ENCODE measurements around the gene TTC17. TPM values are rescaled to one million over a fixed set of nuclear protein-coding genes. Genes with fewer than 3 reads are reported as not detected.

TTC17 gene
- total and polyA plus RNA-seq, 4 donors, result 18.9 to 88.6 (median 43.5) TPM

DNA sequence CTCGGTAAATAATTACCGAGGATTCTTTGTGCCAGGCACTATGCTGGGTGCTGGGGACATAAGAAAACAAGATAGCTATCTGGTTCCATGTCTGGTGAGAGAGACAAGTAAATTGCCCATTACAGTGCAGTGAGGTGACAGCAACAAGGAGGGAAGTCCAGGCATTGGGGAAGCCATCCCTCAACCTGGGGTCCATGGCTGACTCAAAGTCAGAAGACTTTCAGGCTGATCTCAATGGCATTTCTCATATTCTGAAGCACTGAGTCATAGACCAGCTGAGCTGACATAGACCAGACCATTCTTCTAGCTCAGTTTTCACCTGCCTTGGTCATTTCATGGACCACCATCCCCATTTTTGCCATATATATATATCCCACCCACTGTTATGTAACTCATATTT lies 158.8 kb downstream of the TTC17 start (continued):
- TF ChIP-seq HNF4A (conservative IDR thresholded peaks at IDR 0.05) (no peak), SP1 (IDR thresholded peaks at IDR 0.05) (no peak)

- Histone ChIP-seq H3K27me3 (ENCODE audit: control insufficient read depth in 4 of 4, insufficient read depth in 4 of 4, low read length in 3 of 4) (peaks cover 0 to 4% (median 1%) of the 10 kb centered on the region in 4 donors), H3K4me1 (ENCODE audit: control insufficient read depth in 4 of 4, insufficient read depth in 4 of 4, low read length in 3 of 4) (no peaks in the 10 kb centered on the region), H3K4me3 (ENCODE audit: low read depth in 1 of 3, low read length in 3 of 3) (no peak overlapping the region), H3K36me3 (ENCODE audit: control insufficient read depth in 4 of 4, insufficient read depth in 3 of 4, low read depth in 1 of 4, low read length in 3 of 4) (no peaks in the 10 kb centered on the region), H3K9me3 (ENCODE audit: control insufficient read depth in 4 of 4, low read length in 3 of 4) (peaks cover 0 to 5% (median 1%) of the 10 kb centered on the region in 4 donors), H3K9ac (ENCODE audit: low read depth in 1 of 2, low read length in 2 of 2) (no peak overlapping the region), H3K27ac (ENCODE audit: low read depth in 1 of 2, low read length in 2 of 2) (no peak overlapping the region)
- DNase-seq (ENCODE audit: low spot score), result no peak
- WGBS, result 67% methylated on average over 9 of the region's 9 CpGs
- TF ChIP-seq, protein P1, sequence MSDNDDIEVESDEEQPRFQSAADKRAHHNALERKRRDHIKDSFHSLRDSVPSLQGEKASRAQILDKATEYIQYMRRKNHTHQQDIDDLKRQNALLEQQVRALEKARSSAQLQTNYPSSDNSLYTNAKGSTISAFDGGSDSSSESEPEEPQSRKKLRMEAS (IDR thresholded peaks at IDR 0.05), result no peak
- TF ChIP-seq TAF1 (conservative IDR thresholded peaks at IDR 0.05), result no peak
- TF ChIP-seq, protein P2, sequence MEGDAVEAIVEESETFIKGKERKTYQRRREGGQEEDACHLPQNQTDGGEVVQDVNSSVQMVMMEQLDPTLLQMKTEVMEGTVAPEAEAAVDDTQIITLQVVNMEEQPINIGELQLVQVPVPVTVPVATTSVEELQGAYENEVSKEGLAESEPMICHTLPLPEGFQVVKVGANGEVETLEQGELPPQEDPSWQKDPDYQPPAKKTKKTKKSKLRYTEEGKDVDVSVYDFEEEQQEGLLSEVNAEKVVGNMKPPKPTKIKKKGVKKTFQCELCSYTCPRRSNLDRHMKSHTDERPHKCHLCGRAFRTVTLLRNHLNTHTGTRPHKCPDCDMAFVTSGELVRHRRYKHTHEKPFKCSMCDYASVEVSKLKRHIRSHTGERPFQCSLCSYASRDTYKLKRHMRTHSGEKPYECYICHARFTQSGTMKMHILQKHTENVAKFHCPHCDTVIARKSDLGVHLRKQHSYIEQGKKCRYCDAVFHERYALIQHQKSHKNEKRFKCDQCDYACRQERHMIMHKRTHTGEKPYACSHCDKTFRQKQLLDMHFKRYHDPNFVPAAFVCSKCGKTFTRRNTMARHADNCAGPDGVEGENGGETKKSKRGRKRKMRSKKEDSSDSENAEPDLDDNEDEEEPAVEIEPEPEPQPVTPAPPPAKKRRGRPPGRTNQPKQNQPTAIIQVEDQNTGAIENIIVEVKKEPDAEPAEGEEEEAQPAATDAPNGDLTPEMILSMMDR (IDR thresholded peaks at IDR 0.05; ENCODE audit: low read depth, low read length, missing input control), result no peak
- no peak for TF ChIP-seq HNF4G (IDR thresholded peaks at IDR 0.05)
- TF ChIP-seq, protein P3, sequence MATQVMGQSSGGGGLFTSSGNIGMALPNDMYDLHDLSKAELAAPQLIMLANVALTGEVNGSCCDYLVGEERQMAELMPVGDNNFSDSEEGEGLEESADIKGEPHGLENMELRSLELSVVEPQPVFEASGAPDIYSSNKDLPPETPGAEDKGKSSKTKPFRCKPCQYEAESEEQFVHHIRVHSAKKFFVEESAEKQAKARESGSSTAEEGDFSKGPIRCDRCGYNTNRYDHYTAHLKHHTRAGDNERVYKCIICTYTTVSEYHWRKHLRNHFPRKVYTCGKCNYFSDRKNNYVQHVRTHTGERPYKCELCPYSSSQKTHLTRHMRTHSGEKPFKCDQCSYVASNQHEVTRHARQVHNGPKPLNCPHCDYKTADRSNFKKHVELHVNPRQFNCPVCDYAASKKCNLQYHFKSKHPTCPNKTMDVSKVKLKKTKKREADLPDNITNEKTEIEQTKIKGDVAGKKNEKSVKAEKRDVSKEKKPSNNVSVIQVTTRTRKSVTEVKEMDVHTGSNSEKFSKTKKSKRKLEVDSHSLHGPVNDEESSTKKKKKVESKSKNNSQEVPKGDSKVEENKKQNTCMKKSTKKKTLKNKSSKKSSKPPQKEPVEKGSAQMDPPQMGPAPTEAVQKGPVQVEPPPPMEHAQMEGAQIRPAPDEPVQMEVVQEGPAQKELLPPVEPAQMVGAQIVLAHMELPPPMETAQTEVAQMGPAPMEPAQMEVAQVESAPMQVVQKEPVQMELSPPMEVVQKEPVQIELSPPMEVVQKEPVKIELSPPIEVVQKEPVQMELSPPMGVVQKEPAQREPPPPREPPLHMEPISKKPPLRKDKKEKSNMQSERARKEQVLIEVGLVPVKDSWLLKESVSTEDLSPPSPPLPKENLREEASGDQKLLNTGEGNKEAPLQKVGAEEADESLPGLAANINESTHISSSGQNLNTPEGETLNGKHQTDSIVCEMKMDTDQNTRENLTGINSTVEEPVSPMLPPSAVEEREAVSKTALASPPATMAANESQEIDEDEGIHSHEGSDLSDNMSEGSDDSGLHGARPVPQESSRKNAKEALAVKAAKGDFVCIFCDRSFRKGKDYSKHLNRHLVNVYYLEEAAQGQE (IDR thresholded peaks at IDR 0.05), result no peak
- no peak for TF ChIP-seq HNF4A (conservative IDR thresholded peaks at IDR 0.05)
- no peak for TF ChIP-seq YY1 (IDR thresholded peaks at IDR 0.05)
These were observed 159.9 kb downstream of the TTC17 start for GRCh38 chr11:43518408-43519160.

DNA sequence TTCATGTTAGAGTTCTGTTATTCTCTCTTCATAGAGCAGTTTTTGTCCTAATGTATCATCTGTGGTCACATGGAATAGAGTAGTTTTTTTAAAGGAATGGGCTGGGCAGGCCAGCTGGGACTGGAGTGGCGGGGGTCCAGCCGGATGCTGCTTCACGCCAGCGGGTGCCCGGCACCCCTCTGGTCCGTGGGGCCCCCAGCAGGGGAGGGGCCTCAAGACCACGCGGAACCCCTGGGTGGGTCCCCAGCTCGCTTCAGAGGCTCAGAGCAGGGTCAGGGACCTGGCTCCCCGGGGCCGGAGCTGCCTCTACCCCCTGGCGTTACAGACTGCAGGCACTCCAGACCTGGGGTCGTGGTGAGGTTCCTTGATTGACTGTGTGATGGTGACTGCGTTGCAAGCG lies 162.8 kb downstream of the TTC17 start:
- WGBS, result 82% methylated on average over 15 of the region's 15 CpGs
- no peak for TF ChIP-seq HNF4A (conservative IDR thresholded peaks at IDR 0.05)
- no peak for TF ChIP-seq RXRA (IDR thresholded peaks at IDR 0.05)
- TF ChIP-seq, protein P4, sequence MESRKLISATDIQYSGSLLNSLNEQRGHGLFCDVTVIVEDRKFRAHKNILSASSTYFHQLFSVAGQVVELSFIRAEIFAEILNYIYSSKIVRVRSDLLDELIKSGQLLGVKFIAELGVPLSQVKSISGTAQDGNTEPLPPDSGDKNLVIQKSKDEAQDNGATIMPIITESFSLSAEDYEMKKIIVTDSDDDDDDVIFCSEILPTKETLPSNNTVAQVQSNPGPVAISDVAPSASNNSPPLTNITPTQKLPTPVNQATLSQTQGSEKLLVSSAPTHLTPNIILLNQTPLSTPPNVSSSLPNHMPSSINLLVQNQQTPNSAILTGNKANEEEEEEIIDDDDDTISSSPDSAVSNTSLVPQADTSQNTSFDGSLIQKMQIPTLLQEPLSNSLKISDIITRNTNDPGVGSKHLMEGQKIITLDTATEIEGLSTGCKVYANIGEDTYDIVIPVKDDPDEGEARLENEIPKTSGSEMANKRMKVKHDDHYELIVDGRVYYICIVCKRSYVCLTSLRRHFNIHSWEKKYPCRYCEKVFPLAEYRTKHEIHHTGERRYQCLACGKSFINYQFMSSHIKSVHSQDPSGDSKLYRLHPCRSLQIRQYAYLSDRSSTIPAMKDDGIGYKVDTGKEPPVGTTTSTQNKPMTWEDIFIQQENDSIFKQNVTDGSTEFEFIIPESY (IDR thresholded peaks at IDR 0.05), result no peak
- TF ChIP-seq RAD21 (IDR thresholded peaks at IDR 0.05), result no peak
- TF ChIP-seq FOXA1 (IDR thresholded peaks at IDR 0.05), result no peak
- Histone ChIP-seq H3K36me3 (ENCODE audit: control insufficient read depth in 4 of 4, insufficient read depth in 3 of 4, low read depth in 1 of 4, low read length in 3 of 4) (no peaks in the 10 kb centered on the region), H3K9ac (ENCODE audit: low read depth in 1 of 2, low read length in 2 of 2) (no peak overlapping the region), H3K4me1 (ENCODE audit: control insufficient read depth in 4 of 4, insufficient read depth in 4 of 4, low read length in 3 of 4) (no peaks in the 10 kb centered on the region), H3K9me3 (ENCODE audit: control insufficient read depth in 4 of 4, low read length in 3 of 4) (peaks cover 0 to 5% (median 1%) of the 10 kb centered on the region in 4 donors), H3K27me3 (ENCODE audit: control insufficient read depth in 4 of 4, insufficient read depth in 4 of 4, low read length in 3 of 4) (peaks cover 0 to 4% (median 1%) of the 10 kb centered on the region in 4 donors), H3K27ac (ENCODE audit: low read depth in 1 of 2, low read length in 2 of 2) (no peak overlapping the region), H3K4me3 (ENCODE audit: low read depth in 1 of 3, low read length in 3 of 3) (no peak overlapping the region)
- no peak for DNase-seq (ENCODE audit: low spot score)

Data from liver (tissue), 9 donors.